Bronchial epithelial cell (primary cell): ENCODE data around the gene PRKCH. TPM values are rescaled to one million over a fixed set of nuclear protein-coding genes. Genes with fewer than 3 reads are reported as not detected.

Experiments used
- DNase-seq: peaks from one replicate; pipeline ENCODE4 v3.0.0-alpha.2; 2010; ENCODE audit warnings: low read depth
- FAIRE-seq: peaks from 2 replicates; lab custom pipeline; 2011; peaks lifted over from hg19 to GRCh38; lab: Jason Lieb, UNC
- H3K27me3 ChIP-seq: 2 replicates; pipeline ENCODE4 v1.5.1; 2011; ENCODE audit warnings: low read length; ENCODE audit not compliant: control insufficient read depth, insufficient read depth
- H3K36me3 ChIP-seq: 2 replicates; pipeline ENCODE4 v1.5.1; 2011; ENCODE audit warnings: low read length; ENCODE audit not compliant: control insufficient read depth, insufficient read depth
- H3K4me3 ChIP-seq: 2 replicates; pipeline ENCODE4 v1.5.1; 2011; ENCODE audit warnings: mild to moderate bottlenecking, low read depth, low read length, control low read depth
- total RNA-seq: library from RNA; depleted of rRNA; stranded (reverse); fragments of >200 nt; gene quantifications from 2 replicates; pipeline ENCODE4 v1.2.1, GENCODE V29; 2014
- TF ChIP-seq, protein P1 (sequence below): IDR thresholded peaks from 2 replicates; pipeline ENCODE4 v1.5.1; 2011; ENCODE audit warnings: mild to moderate bottlenecking, moderate library complexity, low read length, control low read depth, inconsistent platforms; ENCODE audit not compliant: insufficient read depth, severe bottlenecking

PRKCH gene
- total RNA-seq, 1 donor from 2014 or later, result 24.5 TPM

DNA sequence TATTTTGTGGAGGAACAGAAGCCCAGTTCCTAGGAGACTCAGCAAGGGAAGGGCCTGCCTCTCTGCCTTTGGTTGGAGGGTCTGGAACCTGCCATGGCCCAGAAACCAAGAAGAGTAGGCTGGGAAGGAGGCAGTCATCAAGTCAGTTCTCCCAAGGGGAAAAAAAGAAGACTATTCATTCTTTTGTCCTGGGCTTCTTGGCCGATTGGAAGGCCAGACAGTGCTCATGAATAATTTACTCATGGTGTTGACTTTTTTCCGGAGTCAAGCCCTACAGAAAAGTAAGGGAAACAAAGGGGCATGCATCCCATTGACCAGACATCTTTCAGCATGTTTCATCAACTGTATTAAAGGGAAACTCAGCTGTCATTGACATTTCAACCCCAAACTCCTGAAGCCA lies 168.1 kb downstream of the PRKCH start:
- no peaks in the 10 kb centered on the region for H3K27me3 ChIP-seq
- DNase-seq (no peak), FAIRE-seq (no peak)
- TF ChIP-seq, protein P1, sequence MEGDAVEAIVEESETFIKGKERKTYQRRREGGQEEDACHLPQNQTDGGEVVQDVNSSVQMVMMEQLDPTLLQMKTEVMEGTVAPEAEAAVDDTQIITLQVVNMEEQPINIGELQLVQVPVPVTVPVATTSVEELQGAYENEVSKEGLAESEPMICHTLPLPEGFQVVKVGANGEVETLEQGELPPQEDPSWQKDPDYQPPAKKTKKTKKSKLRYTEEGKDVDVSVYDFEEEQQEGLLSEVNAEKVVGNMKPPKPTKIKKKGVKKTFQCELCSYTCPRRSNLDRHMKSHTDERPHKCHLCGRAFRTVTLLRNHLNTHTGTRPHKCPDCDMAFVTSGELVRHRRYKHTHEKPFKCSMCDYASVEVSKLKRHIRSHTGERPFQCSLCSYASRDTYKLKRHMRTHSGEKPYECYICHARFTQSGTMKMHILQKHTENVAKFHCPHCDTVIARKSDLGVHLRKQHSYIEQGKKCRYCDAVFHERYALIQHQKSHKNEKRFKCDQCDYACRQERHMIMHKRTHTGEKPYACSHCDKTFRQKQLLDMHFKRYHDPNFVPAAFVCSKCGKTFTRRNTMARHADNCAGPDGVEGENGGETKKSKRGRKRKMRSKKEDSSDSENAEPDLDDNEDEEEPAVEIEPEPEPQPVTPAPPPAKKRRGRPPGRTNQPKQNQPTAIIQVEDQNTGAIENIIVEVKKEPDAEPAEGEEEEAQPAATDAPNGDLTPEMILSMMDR, result no peak
- peaks cover 5% of the 10 kb centered on the region for H3K36me3 ChIP-seq
- no peak overlapping the region for H3K4me3 ChIP-seq

DNA sequence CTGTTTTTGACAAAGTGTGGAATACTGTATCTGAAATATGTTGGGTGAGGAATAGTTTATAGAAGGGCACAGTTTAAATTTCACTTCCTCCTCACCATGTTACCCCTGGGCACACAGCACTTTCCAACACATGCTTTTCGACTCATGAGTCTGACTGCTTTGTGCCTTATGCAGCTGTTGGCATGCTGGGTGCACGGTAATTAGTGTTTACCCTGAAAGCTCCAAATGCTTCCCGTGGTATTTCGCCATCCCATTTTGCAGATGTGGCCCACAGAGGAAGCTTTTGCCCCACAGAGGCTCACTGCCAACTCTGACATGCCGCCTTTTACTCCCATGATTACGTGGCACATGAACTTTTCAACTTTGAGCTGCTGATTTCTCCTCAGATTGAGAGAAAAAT lies 168.6 kb downstream of the PRKCH start:
- TF ChIP-seq, protein P1, result no peak
- H3K36me3 ChIP-seq, result peaks cover 5% of the 10 kb centered on the region
- H3K4me3 ChIP-seq, result no peak overlapping the region
- H3K27me3 ChIP-seq, result no peaks in the 10 kb centered on the region
- DNase-seq, result no peak
- no peak for FAIRE-seq

DNA sequence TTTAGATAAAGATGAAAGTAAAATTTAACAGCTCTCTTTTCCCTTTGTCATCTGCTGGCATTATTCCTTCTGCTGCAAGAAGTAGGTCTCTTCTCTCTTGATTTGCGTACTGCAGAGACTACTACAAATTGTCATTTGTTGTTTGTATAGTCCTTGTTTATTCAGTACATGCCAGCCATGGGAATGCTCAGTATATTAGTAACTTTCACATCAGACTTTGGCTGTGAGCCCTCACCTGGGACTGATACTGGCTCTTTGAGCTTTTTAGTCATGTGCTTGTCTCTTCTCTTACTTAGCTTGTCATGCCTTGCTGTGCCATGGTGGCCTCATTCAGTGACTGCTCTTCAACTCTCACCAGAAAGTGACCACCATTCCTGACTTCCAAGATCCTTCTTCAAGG lies 169.8 kb downstream of the PRKCH start:
- no peak for FAIRE-seq
- H3K4me3 ChIP-seq, result no peak overlapping the region
- DNase-seq, result peak; percentile 48
- no peaks in the 10 kb centered on the region for H3K27me3 ChIP-seq
- peaks cover 4% of the 10 kb centered on the region for H3K36me3 ChIP-seq
- TF ChIP-seq, protein P1, result no peak

DNA sequence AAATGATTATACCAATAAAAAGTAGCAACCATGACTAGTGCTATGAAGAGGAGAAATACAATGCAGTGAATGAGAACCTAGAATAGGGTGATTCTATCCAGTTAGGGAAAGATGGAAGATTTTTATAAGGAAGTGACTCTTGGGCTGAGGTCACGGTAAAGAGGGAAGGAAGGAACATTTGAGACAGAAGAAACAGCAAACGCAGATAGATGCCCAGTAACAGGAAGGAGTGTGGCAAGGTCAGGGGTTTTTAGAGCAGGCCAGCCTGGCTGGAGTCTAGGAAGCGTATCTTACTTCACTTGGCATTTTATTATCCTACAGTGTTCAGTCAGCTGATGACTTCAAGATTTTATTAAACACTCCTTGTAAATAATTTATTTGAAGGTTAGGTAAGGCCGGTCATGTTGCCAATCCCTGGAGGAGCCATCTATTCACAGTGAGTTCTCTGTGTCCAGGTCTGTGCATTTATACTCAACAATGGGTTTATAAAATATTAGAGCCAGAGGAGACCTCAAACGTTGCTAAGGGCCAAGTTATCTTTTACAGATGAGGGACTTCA lies 170.6 kb downstream of the PRKCH start:
- no peak for FAIRE-seq
- DNase-seq, result no peak
- Histone ChIP-seq H3K27me3 (no peaks in the 10 kb centered on the region), H3K36me3 (peaks cover 4% of the 10 kb centered on the region), H3K4me3 (no peak overlapping the region)
- TF ChIP-seq, protein P1, result no peak

DNA sequence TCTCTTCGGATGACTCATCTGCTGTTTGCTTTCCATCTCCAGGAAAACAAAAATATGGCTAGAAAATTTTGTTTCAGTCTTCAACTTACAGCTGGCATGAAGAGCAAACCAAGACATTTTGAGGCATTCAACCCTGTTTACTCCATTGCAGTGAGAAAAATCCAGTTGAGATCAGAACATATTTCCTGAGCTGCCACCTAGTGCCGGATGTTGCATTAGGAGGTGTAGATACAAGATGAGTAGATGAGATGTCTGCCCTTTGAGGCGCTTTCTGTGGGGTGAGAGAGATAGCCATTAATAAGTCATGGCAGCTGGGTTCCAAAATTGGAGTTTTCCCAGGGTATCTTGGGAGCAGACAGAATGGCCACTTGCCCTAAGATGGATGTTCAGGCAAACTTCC lies 171.1 kb downstream of the PRKCH start:
- no peak for FAIRE-seq
- Histone ChIP-seq H3K27me3 (no peaks in the 10 kb centered on the region), H3K4me3 (no peak overlapping the region), H3K36me3 (no peaks in the 10 kb centered on the region)
- TF ChIP-seq, protein P1, result no peak
- DNase-seq, result no peak

DNA sequence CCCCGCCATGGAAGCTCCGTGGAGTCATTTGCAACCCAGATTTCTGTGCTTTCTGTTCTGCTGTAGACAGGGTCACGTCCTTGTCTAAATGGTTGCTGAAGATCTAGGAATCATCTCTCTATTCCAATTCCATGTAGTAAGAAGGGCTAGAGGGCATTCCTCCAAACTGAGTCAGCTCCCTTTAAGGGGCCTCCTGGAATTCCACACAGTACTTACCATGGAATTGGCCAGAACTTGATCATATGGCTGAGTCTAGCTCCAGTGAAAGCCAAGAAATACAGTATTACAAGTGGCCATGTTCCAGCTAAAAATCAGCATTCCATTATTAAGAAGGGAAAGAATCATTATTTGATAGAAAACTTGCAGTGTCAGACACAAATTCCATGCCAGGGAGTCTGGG lies 171.9 kb downstream of the PRKCH start:
- no peaks in the 10 kb centered on the region for H3K36me3 ChIP-seq
- DNase-seq, result peak; percentile 70
- no peaks in the 10 kb centered on the region for H3K27me3 ChIP-seq
- H3K4me3 ChIP-seq, result no peak overlapping the region
- TF ChIP-seq, protein P1, result no peak
- FAIRE-seq, result no peak
